SH-SY5Y (cell line): ENCODE data around the gene KIAA1549.

ENCODE experiments used
- GATA2 ChIP-seq: IDR thresholded peaks from 2 replicates; pipeline ENCODE4 v1.6.1; 2011; ENCODE audit warnings: mild to moderate bottlenecking, low read depth, low read length
- GATA3 ChIP-seq: IDR thresholded peaks from 2 replicates; pipeline ENCODE4 v1.6.1; 2011; ENCODE audit warnings: low read depth, mild to moderate bottlenecking, low read length, moderate library complexity

- TF ChIP-seq GATA3: no peak
- no peak for TF ChIP-seq GATA2
Observed at GRCh38 chr7:138834583-138834982, 146.6 kb downstream of the KIAA1549 start.
